GM19099 (cell line): ENCODE results near the gene BACH2.

Experiments
- POLR2A ChIP-seq: IDR thresholded peaks from 3 replicates; pipeline ENCODE4 v1.6.1; 2011; ENCODE audit warnings: low read depth; ENCODE audit not compliant: insufficient read length; ENCODE audit errors: extremely low read depth

Gene BACH2

DNA sequence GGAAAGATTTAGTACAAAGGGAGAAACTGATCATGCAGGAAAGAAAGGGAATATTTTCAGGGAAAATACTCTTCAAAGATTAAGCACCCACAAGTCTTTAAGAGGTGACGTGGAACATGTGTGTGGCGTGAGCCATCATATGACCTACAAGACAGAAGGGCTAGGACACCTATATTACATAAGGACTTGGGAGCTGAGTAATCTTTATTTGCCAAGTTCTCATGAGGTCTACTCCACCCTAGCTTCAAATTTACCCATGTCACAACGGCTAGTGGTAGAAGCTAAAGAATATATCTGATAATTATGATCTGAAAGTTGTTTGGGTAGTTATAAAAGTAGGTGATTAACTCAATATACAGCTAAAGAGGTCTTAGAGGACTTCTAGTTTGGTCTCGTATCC is 234.6 kb downstream of the BACH2 start:
- TF ChIP-seq POLR2A = no peak

GRCh38 chr6:90053614-90054013 is 243.0 kb downstream of the BACH2 start:
- TF ChIP-seq POLR2A = no peak

- TF ChIP-seq POLR2A = no peak
These were observed 247.3 kb downstream of the BACH2 start for GRCh38 chr6:90049295-90049694.

- TF ChIP-seq POLR2A = no peak
These were observed 248.3 kb downstream of the BACH2 start for GRCh38 chr6:90048206-90048967.

DNA sequence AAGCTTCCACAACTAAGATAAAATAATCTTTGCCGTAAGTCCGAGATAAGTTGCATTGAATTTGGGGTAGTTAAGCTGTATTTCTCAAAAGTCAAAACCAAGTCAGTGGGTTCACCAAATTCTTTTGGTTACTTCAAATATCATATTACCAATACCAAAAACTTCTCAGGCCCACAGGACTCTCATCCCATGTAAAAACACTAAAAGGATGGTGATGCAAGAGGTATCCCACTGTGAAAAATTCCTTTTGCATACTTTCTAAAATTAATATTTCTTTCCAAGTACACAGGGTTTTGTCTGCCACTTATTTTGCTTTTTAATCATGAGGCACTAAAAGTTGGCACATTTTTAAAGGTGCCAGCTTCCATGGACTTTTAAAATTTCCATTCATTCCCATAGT is 251.1 kb downstream of the BACH2 start:
- TF ChIP-seq POLR2A = no peak

GRCh38 chr6:90044833-90045381 is 251.7 kb downstream of the BACH2 start:
- no peak for TF ChIP-seq POLR2A

DNA sequence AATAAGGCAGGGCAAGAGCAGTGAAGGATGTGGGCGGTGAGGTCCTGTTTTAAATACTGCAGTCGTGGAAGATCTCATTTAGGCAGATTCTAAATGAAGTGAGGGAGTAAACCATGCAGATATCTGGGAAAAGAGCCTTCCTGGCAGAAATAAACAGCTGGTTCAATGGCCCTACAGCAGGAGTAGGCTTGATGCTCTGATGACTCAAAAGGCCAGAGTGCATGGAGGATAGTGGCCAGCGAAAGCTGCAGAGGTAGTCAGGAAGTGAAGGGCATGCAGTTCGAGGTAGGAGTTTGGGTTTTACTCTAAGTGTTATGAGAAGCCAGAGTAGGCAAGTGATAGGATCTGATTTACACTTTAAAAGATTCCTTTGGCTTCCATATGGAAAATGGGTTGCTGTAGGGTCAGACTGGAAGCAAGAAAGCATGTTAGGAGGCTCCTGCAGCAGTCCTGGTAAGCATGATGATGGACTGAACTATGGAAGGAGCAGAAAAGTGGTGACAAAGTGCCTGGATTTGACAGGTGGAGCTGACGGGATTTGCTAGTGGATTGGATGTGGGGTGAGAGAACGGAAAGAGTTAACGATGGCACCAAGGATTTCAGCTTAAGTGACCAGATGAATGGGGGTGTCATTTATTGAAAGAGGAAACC is 252.3 kb downstream of the BACH2 start:
- TF ChIP-seq POLR2A = no peak

GRCh38 chr6:90040931-90041330 is 255.7 kb downstream of the BACH2 start:
- TF ChIP-seq POLR2A = no peak

GRCh38 chr6:90039911-90040310 is 256.7 kb downstream of the BACH2 start:
- no peak for TF ChIP-seq POLR2A

DNA sequence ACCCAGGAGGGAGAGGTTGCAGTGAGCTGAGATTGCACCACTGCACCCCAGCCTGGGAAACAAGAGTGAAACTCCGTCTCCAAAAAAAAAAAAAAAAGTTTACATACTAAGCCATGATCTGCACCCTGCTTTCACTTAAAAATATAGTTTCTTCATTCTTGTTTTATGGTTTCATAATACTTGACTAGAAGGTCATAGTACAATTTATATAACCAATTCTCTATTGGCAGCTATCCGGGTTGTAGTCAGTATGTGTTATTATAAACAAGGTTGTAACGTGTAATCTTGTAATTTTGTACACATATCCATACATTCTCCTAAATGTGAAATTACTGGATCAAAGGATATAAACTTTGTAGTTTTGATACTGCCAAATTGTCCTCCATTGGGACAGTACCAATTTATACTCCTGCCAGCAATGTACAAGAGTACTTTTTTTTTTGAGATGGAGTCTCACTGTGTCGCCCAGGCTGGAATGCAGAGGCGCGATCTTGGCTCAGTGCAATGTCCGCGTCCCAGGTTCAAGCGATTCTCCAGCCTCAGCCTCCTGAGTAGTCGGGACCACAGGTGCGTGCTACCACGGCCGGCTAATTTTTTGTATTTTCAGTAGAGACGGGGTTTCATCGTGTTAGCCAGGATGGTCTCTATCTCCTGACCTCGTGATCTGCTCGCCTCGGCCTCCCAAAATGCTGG is 257.5 kb downstream of the BACH2 start:
- no peak for TF ChIP-seq POLR2A

- no peak for TF ChIP-seq POLR2A
These were observed 259.7 kb downstream of the BACH2 start for GRCh38 chr6:90036963-90037362.

DNA sequence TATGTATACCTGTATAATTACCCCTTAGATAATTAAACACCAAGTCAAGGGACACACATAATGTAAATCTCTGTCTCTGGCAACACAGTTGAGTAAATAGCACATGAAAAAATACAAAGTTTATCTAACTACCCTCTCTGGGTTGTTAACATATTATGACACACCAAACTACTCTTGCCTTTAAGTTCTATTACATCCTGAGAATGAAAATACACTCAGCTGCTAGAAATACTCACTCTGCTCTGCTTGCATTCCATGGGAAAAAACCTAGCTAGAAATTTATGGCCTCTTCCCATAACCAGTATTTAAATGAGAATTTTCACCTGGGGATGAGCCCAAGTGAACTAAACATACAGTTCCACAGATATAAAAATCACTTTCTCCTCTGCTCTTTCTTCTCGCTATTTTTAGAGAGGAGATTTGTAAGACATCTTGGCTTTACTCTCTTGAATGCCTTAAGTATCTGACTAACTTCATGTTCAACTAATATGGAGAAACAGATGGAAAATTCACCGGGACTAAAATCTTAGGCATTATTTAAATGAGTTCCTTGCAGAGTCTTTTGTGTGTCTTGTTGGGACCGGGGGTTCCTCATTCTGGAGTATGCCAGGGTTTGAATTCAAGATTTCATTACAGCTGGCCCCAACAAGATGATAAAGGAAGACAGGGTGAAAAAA is 261.5 kb downstream of the BACH2 start:
- no peak for TF ChIP-seq POLR2A

DNA sequence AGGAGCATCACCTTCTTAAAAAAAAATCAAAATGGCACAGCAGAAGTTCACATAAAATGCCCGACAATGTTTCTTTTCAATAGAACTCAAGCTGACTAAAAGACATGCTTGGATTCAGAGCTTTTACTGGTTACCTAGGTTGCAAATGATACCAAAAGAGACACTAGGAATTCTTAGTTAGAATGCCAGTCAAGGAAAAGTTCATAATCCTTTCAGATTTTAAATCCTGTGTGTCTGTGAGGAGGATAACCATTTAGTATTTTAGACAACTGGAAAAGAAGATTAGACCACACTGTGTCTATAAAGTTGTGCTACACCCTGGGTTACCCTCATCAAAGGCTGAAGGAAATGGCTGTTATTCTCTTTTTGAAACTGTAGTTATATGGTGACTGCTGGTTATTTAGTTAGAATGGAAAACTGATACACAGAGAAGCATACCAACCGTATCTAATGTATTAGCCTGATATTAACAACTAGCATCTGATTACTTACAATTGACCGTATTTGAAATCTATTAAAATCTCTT is 262.8 kb downstream of the BACH2 start:
- no peak for TF ChIP-seq POLR2A

- TF ChIP-seq POLR2A = no peak
These were observed 267.5 kb downstream of the BACH2 start for GRCh38 chr6:90028995-90029635.
